GM21717 (cell line): Measurements from ENCODE around the gene PRKCE.

Source experiments
- ATAC-seq: cut with Tn5 transposase; IDR thresholded peaks from one replicate; pipeline ENCODE4 v1.9.1; 2021; ENCODE audit warnings: mild to moderate bottlenecking, moderate library complexity; ENCODE audit not compliant: unreplicated experiment

The PRKCE gene

GRCh38 chr2:46086578-46087070, 435.1 kb downstream of the PRKCE start:
- no peak for ATAC-seq

- no peak for ATAC-seq
These were observed 436.0 kb downstream of the PRKCE start for GRCh38 chr2:46087492-46087891.

GRCh38 chr2:46091004-46091403, 439.5 kb downstream of the PRKCE start:
- ATAC-seq = no peak

- no peak for ATAC-seq
These were observed 440.6 kb downstream of the PRKCE start for GRCh38 chr2:46091961-46092667.

GRCh38 chr2:46094689-46095088, 443.2 kb downstream of the PRKCE start:
- no peak for ATAC-seq

GRCh38 chr2:46095830-46096229, 444.4 kb downstream of the PRKCE start:
- no peak for ATAC-seq

GRCh38 chr2:46096260-46096659, 444.8 kb downstream of the PRKCE start:
- ATAC-seq = no peak

GRCh38 chr2:46097714-46098480, 446.4 kb downstream of the PRKCE start:
- ATAC-seq = no peak

GRCh38 chr2:46098621-46099062, 447.2 kb downstream of the PRKCE start:
- no peak for ATAC-seq

- ATAC-seq = no peak
These were observed 450.2 kb downstream of the PRKCE start for GRCh38 chr2:46101557-46102220.

GRCh38 chr2:46106690-46107089, 455.2 kb downstream of the PRKCE start:
- ATAC-seq = no peak

GRCh38 chr2:46114996-46115395, 463.5 kb downstream of the PRKCE start:
- no peak for ATAC-seq

GRCh38 chr2:46116150-46116549, 464.7 kb downstream of the PRKCE start:
- no peak for ATAC-seq

- ATAC-seq = no peak
These were observed 465.1 kb downstream of the PRKCE start for GRCh38 chr2:46116553-46116991.

- no peak for ATAC-seq
These were observed 465.9 kb downstream of the PRKCE start for GRCh38 chr2:46117379-46117778.

- no peak for ATAC-seq
These were observed 466.5 kb downstream of the PRKCE start for GRCh38 chr2:46117994-46118393.

- ATAC-seq = no peak
These were observed 467.3 kb downstream of the PRKCE start for GRCh38 chr2:46118656-46119371.

GRCh38 chr2:46119453-46119852, 468.0 kb downstream of the PRKCE start:
- no peak for ATAC-seq

GRCh38 chr2:46120792-46121555, 469.5 kb downstream of the PRKCE start:
- no peak for ATAC-seq

GRCh38 chr2:46122318-46122976, 471.0 kb downstream of the PRKCE start:
- ATAC-seq = no peak
